ENCODE results near the gene CRLF1. TPM values are rescaled to one million over a fixed set of nuclear protein-coding genes. Genes with fewer than 3 reads are reported as not detected.

The CRLF1 gene
- total and polyA plus RNA-seq, 10 of the 15 experiments (the other 5 are each of a cell fraction or from before 2014, with no cell fraction given): 0.10 to 1.2 (median 0.49) TPM; not detected in 4

DNA sequence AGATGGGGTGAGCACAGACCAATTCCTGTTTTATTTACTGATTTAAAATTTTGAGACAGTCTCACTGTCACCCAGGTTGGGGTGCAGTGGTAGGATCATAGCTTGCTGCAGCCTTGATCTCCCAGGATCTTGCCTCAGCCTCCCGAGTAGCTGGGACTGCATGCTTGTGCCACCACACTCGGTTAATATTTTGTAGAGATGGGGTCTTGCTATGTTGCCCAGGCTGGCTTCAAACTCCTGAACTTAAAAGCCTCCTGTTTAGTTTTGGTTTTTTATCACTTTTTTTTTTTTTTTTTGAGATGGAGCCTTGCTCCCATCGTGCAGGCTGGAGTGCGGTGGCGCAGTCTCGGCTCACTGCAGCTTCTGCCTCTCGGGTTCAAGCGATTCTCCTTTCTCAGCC is 30.2 kb downstream of the CRLF1 start:
- H3K79me2 ChIP-seq (ENCODE audit: control insufficient read depth, insufficient read depth, low read length): peaks cover 21% of the 10 kb centered on the region
- CTCF ChIA-PET: interaction anchor here (1.2 to 1.5 kb wide), 2 partner anchors 10 to 12 kb away, joined by 3 to 4 read pairs; no protein-coding TSS in a partner anchor
- no peak overlapping the region for H3K4me2 ChIP-seq (ENCODE audit: control insufficient read depth, insufficient read depth)
- 95% methylated on average over 4 of the region's 8 CpGs for WGBS (ENCODE audit: insufficient coverage, insufficient replicate concordance, low lambda C conversion rate, missing lambda C conversion rate)
- BruUV-seq (replicated peaks): no TSS peak
- no peak overlapping the region for H3K27ac ChIP-seq (ENCODE audit: control insufficient read depth, insufficient read depth)
- SMC1A ChIA-PET (ENCODE audit: uncharacterized antibody, unreplicated experiment): interaction anchor here (1.1 to 1.5 kb wide), 2 partner anchors 10 to 13 kb away, joined by 3 to 5 read pairs; partner anchors contain the start of gene REX1BD
- H3K4me1 ChIP-seq (ENCODE audit: control insufficient read depth, insufficient read depth, low read length): peaks cover 11% of the 10 kb centered on the region; the same call in 1 of the 2 replicates
- no peak overlapping the region for H3K9ac ChIP-seq (ENCODE audit: control insufficient read depth, insufficient read depth, low read length)
- RAD21 ChIA-PET (ENCODE audit: unreplicated experiment): no interaction called here
- POLR2A ChIA-PET: interaction anchor here (1.5 kb wide), 2 partner anchors 10 to 19 kb away, joined by 3 read pairs; partner anchors contain the start of gene KXD1
- no peaks in the 10 kb centered on the region for H3K9me3 ChIP-seq (replicated peaks; ENCODE audit: control insufficient read depth, insufficient read depth, low read length)
- intact Hi-C loops (cut with micrococcal nuclease; ENCODE audit: unreplicated experiment): no loop called here
- TF ChIP-seq RCOR1 (conservative IDR thresholded peaks at IDR 0.05; ENCODE audit: low read depth, low read length) (no peak), NFXL1 (IDR thresholded peaks at IDR 0.05; ENCODE audit: borderline replicate concordance) (no peak), POLR2A (IDR thresholded peaks at IDR 0.05; ENCODE audit: low read depth, low read length) (no peak), RAD51 (IDR thresholded peaks at IDR 0.05) (no peak), PAX8 (IDR thresholded peaks at IDR 0.05) (no peak), NBN (IDR thresholded peaks at IDR 0.05) (no peak), RBBP5 (conservative IDR thresholded peaks at IDR 0.05) (no peak), IKZF1 (conservative IDR thresholded peaks at IDR 0.05) (no peak), MTA3 (IDR thresholded peaks at IDR 0.05; ENCODE audit: borderline replicate concordance, low read length) (no peak), JUNB (IDR thresholded peaks at IDR 0.05) (no peak)
- TF ChIP-seq, protein P1, sequence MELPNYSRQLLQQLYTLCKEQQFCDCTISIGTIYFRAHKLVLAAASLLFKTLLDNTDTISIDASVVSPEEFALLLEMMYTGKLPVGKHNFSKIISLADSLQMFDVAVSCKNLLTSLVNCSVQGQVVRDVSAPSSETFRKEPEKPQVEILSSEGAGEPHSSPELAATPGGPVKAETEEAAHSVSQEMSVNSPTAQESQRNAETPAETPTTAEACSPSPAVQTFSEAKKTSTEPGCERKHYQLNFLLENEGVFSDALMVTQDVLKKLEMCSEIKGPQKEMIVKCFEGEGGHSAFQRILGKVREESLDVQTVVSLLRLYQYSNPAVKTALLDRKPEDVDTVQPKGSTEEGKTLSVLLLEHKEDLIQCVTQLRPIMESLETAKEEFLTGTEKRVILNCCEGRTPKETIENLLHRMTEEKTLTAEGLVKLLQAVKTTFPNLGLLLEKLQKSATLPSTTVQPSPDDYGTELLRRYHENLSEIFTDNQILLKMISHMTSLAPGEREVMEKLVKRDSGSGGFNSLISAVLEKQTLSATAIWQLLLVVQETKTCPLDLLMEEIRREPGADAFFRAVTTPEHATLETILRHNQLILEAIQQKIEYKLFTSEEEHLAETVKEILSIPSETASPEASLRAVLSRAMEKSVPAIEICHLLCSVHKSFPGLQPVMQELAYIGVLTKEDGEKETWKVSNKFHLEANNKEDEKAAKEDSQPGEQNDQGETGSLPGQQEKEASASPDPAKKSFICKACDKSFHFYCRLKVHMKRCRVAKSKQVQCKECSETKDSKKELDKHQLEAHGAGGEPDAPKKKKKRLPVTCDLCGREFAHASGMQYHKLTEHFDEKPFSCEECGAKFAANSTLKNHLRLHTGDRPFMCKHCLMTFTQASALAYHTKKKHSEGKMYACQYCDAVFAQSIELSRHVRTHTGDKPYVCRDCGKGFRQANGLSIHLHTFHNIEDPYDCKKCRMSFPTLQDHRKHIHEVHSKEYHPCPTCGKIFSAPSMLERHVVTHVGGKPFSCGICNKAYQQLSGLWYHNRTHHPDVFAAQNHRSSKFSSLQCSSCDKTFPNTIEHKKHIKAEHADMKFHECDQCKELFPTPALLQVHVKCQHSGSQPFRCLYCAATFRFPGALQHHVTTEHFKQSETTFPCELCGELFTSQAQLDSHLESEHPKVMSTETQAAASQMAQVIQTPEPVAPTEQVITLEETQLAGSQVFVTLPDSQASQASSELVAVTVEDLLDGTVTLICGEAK (IDR thresholded peaks at IDR 0.05; ENCODE audit: borderline replicate concordance): no peak
- TF ChIP-seq, protein P2, sequence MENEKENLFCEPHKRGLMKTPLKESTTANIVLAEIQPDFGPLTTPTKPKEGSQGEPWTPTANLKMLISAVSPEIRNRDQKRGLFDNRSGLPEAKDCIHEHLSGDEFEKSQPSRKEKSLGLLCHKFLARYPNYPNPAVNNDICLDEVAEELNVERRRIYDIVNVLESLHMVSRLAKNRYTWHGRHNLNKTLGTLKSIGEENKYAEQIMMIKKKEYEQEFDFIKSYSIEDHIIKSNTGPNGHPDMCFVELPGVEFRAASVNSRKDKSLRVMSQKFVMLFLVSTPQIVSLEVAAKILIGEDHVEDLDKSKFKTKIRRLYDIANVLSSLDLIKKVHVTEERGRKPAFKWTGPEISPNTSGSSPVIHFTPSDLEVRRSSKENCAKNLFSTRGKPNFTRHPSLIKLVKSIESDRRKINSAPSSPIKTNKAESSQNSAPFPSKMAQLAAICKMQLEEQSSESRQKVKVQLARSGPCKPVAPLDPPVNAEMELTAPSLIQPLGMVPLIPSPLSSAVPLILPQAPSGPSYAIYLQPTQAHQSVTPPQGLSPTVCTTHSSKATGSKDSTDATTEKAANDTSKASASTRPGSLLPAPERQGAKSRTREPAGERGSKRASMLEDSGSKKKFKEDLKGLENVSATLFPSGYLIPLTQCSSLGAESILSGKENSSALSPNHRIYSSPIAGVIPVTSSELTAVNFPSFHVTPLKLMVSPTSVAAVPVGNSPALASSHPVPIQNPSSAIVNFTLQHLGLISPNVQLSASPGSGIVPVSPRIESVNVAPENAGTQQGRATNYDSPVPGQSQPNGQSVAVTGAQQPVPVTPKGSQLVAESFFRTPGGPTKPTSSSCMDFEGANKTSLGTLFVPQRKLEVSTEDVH (IDR thresholded peaks at IDR 0.05; ENCODE audit: low read depth, partially characterized antibody): no peak
- TF ChIP-seq, protein P3, sequence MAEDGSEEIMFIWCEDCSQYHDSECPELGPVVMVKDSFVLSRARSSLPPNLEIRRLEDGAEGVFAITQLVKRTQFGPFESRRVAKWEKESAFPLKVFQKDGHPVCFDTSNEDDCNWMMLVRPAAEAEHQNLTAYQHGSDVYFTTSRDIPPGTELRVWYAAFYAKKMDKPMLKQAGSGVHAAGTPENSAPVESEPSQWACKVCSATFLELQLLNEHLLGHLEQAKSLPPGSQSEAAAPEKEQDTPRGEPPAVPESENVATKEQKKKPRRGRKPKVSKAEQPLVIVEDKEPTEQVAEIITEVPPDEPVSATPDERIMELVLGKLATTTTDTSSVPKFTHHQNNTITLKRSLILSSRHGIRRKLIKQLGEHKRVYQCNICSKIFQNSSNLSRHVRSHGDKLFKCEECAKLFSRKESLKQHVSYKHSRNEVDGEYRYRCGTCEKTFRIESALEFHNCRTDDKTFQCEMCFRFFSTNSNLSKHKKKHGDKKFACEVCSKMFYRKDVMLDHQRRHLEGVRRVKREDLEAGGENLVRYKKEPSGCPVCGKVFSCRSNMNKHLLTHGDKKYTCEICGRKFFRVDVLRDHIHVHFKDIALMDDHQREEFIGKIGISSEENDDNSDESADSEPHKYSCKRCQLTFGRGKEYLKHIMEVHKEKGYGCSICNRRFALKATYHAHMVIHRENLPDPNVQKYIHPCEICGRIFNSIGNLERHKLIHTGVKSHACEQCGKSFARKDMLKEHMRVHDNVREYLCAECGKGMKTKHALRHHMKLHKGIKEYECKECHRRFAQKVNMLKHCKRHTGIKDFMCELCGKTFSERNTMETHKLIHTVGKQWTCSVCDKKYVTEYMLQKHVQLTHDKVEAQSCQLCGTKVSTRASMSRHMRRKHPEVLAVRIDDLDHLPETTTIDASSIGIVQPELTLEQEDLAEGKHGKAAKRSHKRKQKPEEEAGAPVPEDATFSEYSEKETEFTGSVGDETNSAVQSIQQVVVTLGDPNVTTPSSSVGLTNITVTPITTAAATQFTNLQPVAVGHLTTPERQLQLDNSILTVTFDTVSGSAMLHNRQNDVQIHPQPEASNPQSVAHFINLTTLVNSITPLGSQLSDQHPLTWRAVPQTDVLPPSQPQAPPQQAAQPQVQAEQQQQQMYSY (CRISPR knock-in tag; IDR thresholded peaks at IDR 0.05): no peak
- TF ChIP-seq, protein P4, sequence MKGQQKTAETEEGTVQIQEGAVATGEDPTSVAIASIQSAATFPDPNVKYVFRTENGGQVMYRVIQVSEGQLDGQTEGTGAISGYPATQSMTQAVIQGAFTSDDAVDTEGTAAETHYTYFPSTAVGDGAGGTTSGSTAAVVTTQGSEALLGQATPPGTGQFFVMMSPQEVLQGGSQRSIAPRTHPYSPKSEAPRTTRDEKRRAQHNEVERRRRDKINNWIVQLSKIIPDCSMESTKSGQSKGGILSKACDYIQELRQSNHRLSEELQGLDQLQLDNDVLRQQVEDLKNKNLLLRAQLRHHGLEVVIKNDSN (IDR thresholded peaks at IDR 0.05; ENCODE audit: borderline replicate concordance, extremely low read length, insufficient read depth, low read depth, low read length): no peak
- FAIRE-seq (no peak), DNase-seq (ENCODE audit: low read depth, low spot score) (no peak), ATAC-seq (no peak)
- peaks cover 11 to 21% of the 10 kb centered on the region in 2 experiments; a peak in 3 of 4 replicates for H3K36me3 ChIP-seq (ENCODE audit: control insufficient read depth in 2 of 2, insufficient read depth in 2 of 2, low read length in 1 of 2)
- H4K20me1 ChIP-seq (ENCODE audit: control insufficient read depth, insufficient read depth): peaks cover 8% of the 10 kb centered on the region; the same call in 1 of the 2 replicates
- no peak overlapping the region for H2AFZ ChIP-seq (ENCODE audit: control insufficient read depth, low read depth, low read length)
- in situ Hi-C loops (cut with MboI): no loop called here
- no peaks in the 10 kb centered on the region for H3K27me3 ChIP-seq (replicated peaks in 1 of 2; ENCODE audit: control insufficient read depth in 2 of 2, insufficient read depth in 2 of 2, low read length in 1 of 2)
- no peak overlapping the region for H3K4me3 ChIP-seq
